ENCODE data around the gene GRIK4. TPM values are rescaled to one million over a fixed set of nuclear protein-coding genes. Genes with fewer than 3 reads are reported as not detected.

GRIK4 gene
- polyA plus RNA-seq, 1 of the 3 experiments (the other 2 are of a cell fraction), result 0.03 TPM

GRCh38 chr11:120873966-120874735 is 362.6 kb downstream of the GRIK4 start:
- Histone ChIP-seq H3K27ac (ENCODE audit: low read depth in 2 of 2, low read length in 1 of 2) (no peak overlapping the region), H3K9me2 (no peaks in the 10 kb centered on the region), H4K20me1 (ENCODE audit: insufficient read depth) (no peaks in the 10 kb centered on the region), H3F3A (replicated peaks; ENCODE audit: insufficient read depth) (no peaks in the 10 kb centered on the region), H3K9ac (no peak overlapping the region), H3K79me2 (ENCODE audit: insufficient read depth) (no peaks in the 10 kb centered on the region), H3K9me3 (no peaks in the 10 kb centered on the region), H2AFZ (ENCODE audit: low read depth) (no peak overlapping the region), H3K4me1 (ENCODE audit: control insufficient read depth in 1 of 2, insufficient read depth in 2 of 2, low read depth in 1 of 2, low read length in 1 of 2) (peaks cover 0 to 5% of the 10 kb centered on the region in 2 experiments; a peak in 1 of 4 replicates), H3K4me2 (no peak overlapping the region), H3K27me3 (ENCODE audit: insufficient read depth) (no peaks in the 10 kb centered on the region), H3K4me3 (ENCODE audit: low read depth in 2 of 2, low read length in 1 of 2) (no peak overlapping the region), H3K36me3 (replicated peaks in 1 of 2; ENCODE audit: control insufficient read depth in 1 of 2, insufficient read depth in 2 of 2, low read length in 1 of 2) (no peaks in the 10 kb centered on the region)
- ChIA-PET CTCF (no interaction called here), POLR2A (no interaction called here)
- WGBS (ENCODE audit: low lambda C conversion rate), result 49% methylated on average over 14 of the region's 15 CpGs
- TF ChIP-seq ZBTB33 (IDR thresholded peaks at IDR 0.05; ENCODE audit: borderline replicate concordance, low read depth), result no peak
- no peak for DNase-seq

- CTCF ChIA-PET, result no interaction called here
- WGBS (ENCODE audit: low lambda C conversion rate), result 27% methylated on average over 1 of the region's 1 CpG
Measured at GRCh38 chr11:120875986-120876385, 364.4 kb downstream of the GRIK4 start.

GRCh38 chr11:120877746-120878365 is 366.3 kb downstream of the GRIK4 start:
- ChIA-PET POLR2A (no interaction called here), CTCF (interaction anchor here (0.9 to 1.3 kb wide), 2 partner anchors 11 to 366 kb away, joined by 3 to 5 read pairs; partner anchors contain the start of gene GRIK4)
- H3K36me3 ChIP-seq (replicated peaks in 1 of 2; ENCODE audit: control insufficient read depth in 1 of 2, insufficient read depth in 2 of 2, low read length in 1 of 2), result no peaks in the 10 kb centered on the region
- no peaks in the 10 kb centered on the region for H3K79me2 ChIP-seq (ENCODE audit: insufficient read depth)
- H3K27ac ChIP-seq (ENCODE audit: low read depth in 2 of 2, low read length in 1 of 2), result no peak overlapping the region
- no peak overlapping the region for H2AFZ ChIP-seq (ENCODE audit: low read depth)
- H3K4me3 ChIP-seq (ENCODE audit: low read depth in 2 of 2, low read length in 1 of 2), result no peak overlapping the region
- H3K9me2 ChIP-seq, result no peaks in the 10 kb centered on the region
- TF ChIP-seq JUND (IDR thresholded peaks at IDR 0.05) (no peak), REST (IDR thresholded peaks at IDR 0.05; ENCODE audit: low read depth, low read length) (no peak), MEF2A (IDR thresholded peaks at IDR 0.05; ENCODE audit: borderline replicate concordance, low read depth) (no peak), MAX (IDR thresholded peaks at IDR 0.05; ENCODE audit: low read depth) (no peak), ELF1 (IDR thresholded peaks at IDR 0.05) (no peak), PBX3 (IDR thresholded peaks at IDR 0.05) (no peak), ZBTB33 (IDR thresholded peaks at IDR 0.05; ENCODE audit: borderline replicate concordance, low read depth) (no peak)
- no peaks in the 10 kb centered on the region for H3K9me3 ChIP-seq
- H3K9ac ChIP-seq, result no peak overlapping the region
- H4K20me1 ChIP-seq (ENCODE audit: insufficient read depth), result no peaks in the 10 kb centered on the region
- no peaks in the 10 kb centered on the region for H3K27me3 ChIP-seq (ENCODE audit: insufficient read depth)
- no peak for DNase-seq
- no peak overlapping the region for H3K4me2 ChIP-seq
- H3F3A ChIP-seq (replicated peaks; ENCODE audit: insufficient read depth), result no peaks in the 10 kb centered on the region
- H3K4me1 ChIP-seq (ENCODE audit: control insufficient read depth in 1 of 2, insufficient read depth in 2 of 2, low read depth in 1 of 2, low read length in 1 of 2), result peaks cover 0 to 16% of the 10 kb centered on the region in 2 experiments; a peak in 1 of 4 replicates
- 50% methylated on average over 8 of the region's 10 CpGs for WGBS (ENCODE audit: low lambda C conversion rate)

More at GRCh38 chr11:120875986-120876385, 364.4 kb downstream of the GRIK4 start:
- Histone ChIP-seq H2AFZ (ENCODE audit: low read depth) (no peak overlapping the region), H4K20me1 (ENCODE audit: insufficient read depth) (no peaks in the 10 kb centered on the region), H3K27me3 (ENCODE audit: insufficient read depth) (no peaks in the 10 kb centered on the region), H3K9me3 (no peaks in the 10 kb centered on the region), H3K4me3 (ENCODE audit: low read depth in 2 of 2, low read length in 1 of 2) (no peak overlapping the region), H3K79me2 (ENCODE audit: insufficient read depth) (no peaks in the 10 kb centered on the region), H3K27ac (ENCODE audit: low read depth in 2 of 2, low read length in 1 of 2) (no peak overlapping the region), H3K9me2 (no peaks in the 10 kb centered on the region), H3F3A (replicated peaks; ENCODE audit: insufficient read depth) (no peaks in the 10 kb centered on the region), H3K4me2 (no peak overlapping the region), H3K9ac (no peak overlapping the region), H3K4me1 (ENCODE audit: control insufficient read depth in 1 of 2, insufficient read depth in 2 of 2, low read depth in 1 of 2, low read length in 1 of 2) (peaks cover 0 to 5% of the 10 kb centered on the region in 2 experiments; a peak in 1 of 4 replicates), H3K36me3 (replicated peaks in 1 of 2; ENCODE audit: control insufficient read depth in 1 of 2, insufficient read depth in 2 of 2, low read length in 1 of 2) (no peaks in the 10 kb centered on the region)
- POLR2A ChIA-PET, result no interaction called here
- TF ChIP-seq TEAD4 (IDR thresholded peaks at IDR 0.05; ENCODE audit: borderline replicate concordance, insufficient read depth), result no peak
- no peak for TF ChIP-seq SIN3A (IDR thresholded peaks at IDR 0.05; ENCODE audit: borderline replicate concordance, low read depth, low read length)
- no peak for TF ChIP-seq RXRA (IDR thresholded peaks at IDR 0.05; ENCODE audit: borderline replicate concordance, low read depth)
- no peak for DNase-seq

Measured in SK-N-SH (cell line).